Activated CD8-positive, alpha-beta T cell treated with anti-CD3 and anti-CD28 coated beads, Interleukin-2, amount 10 ng/mL, durations not matched to agents 7 days and 5 days (primary cell): ENCODE results near the gene AGAP6. TPM values are rescaled to one million over a fixed set of nuclear protein-coding genes. Genes with fewer than 3 reads are reported as not detected.
"Not testable (repeated sequence)": the region's sequence is repeated elsewhere in the genome, so short reads cannot be mapped to it uniquely, and the experiment has no call there.

ENCODE experiments used
- ATAC-seq: fragments of 150-1000 bp; cut with Tn5 transposase; one replicate; pipeline ENCODE4 v1.10.0; 2021; ENCODE audit warnings: moderate library complexity
- CTCF ChIA-PET: fragments of 350-600 bp; sonication (Branson Sonifier 250); formaldehyde crosslinking; loops from one replicate; lab custom pipeline; 2021; ENCODE audit warnings: antibody characterized with exemption; lab: Charles Lee
- POLR2A ChIA-PET: fragments of 350-600 bp; sonication (Branson Sonifier 250); formaldehyde crosslinking; loops from one replicate; lab custom pipeline; 2021; ENCODE audit warnings: antibody characterized with exemption; lab: Charles Lee
- DNase-seq: peaks from one replicate; pipeline ENCODE4 v3.0.0-alpha.2; 2020
- H3K27ac Mint-ChIP-seq: one replicate; pipeline ENCODE4 v1.8.0; 2021; ENCODE audit warnings: mild to moderate bottlenecking, mixed read lengths
- H3K27me3 Mint-ChIP-seq: one replicate; pipeline ENCODE4 v1.8.0; 2021; ENCODE audit warnings: low read depth, mixed read lengths
- H3K36me3 Mint-ChIP-seq: one replicate; pipeline ENCODE4 v1.8.0; 2021; ENCODE audit warnings: low read depth, mixed read lengths
- H3K4me1 Mint-ChIP-seq: one replicate; pipeline ENCODE4 v1.8.0; 2021; ENCODE audit warnings: low read depth, mixed read lengths
- H3K4me3 Mint-ChIP-seq: one replicate; pipeline ENCODE4 v1.8.0; 2021; ENCODE audit warnings: mild to moderate bottlenecking, mixed read lengths
- H3K9me3 Mint-ChIP-seq: one replicate; pipeline ENCODE4 v1.8.0; 2022; ENCODE audit warnings: mixed read lengths; ENCODE audit not compliant: insufficient read depth
- total RNA-seq, 2 experiments: library from RNA; stranded (reverse); gene quantifications; one replicate each; pipeline ENCODE4 v1.2.3, GENCODE V29; 2021

AGAP6 gene
- total RNA-seq, 2 experiments from 2014 or later: 14.1 to 16.7 TPM

- Mint-ChIP-seq H3K36me3 (no peaks in the 10 kb centered on the region), H3K27ac (no peak overlapping the region), H3K4me3 (no peak overlapping the region), H3K9me3 (no peaks in the 10 kb centered on the region), H3K27me3 (peaks cover 8% of the 10 kb centered on the region), H3K4me1 (no peaks in the 10 kb centered on the region)
- POLR2A ChIA-PET: no interaction called here
- CTCF ChIA-PET: no interaction called here
- DNase-seq (no peak), ATAC-seq (no peak)
Observed at GRCh38 chr10:50033481-50033880, 45.3 kb downstream of the AGAP6 start.

DNA sequence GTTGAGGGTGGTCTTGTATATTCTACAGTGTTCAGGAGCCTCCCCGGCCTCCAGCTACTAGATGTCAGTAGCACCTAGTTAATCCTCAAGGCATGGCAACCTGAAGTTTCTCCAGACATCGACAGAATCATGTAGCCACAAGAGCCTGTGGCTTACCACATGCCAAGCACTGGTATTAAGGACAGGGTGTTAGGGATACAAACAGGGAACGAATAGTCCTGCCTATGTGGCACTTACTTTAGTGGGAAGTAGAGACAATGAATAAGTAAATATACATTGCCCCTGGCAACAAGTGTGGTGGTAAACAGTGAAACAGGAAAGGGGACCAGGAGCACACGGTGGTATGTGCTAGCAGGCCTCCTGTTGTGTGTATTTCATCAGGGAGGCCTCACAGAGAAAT is 47.1 kb downstream of the AGAP6 start:
- H3K9me3 Mint-ChIP-seq, CTCF ChIA-PET, H3K4me1 Mint-ChIP-seq, H3K36me3 Mint-ChIP-seq, ATAC-seq, POLR2A ChIA-PET, DNase-seq, H3K27ac Mint-ChIP-seq, H3K27me3 Mint-ChIP-seq, H3K4me3 Mint-ChIP-seq: not testable (repeated sequence)

- CTCF ChIA-PET: interaction anchor here (1.2 kb wide), 1 partner anchor 450 kb away, joined by 3 read pairs; no protein-coding TSS in a partner anchor
Observed at GRCh38 chr10:50044941-50045664, 56.9 kb downstream of the AGAP6 start.

GRCh38 chr10:50046457-50046856 is 58.3 kb downstream of the AGAP6 start:
- DNase-seq, H3K36me3 Mint-ChIP-seq, H3K27ac Mint-ChIP-seq, H3K27me3 Mint-ChIP-seq, H3K4me3 Mint-ChIP-seq, H3K9me3 Mint-ChIP-seq, POLR2A ChIA-PET, ATAC-seq, CTCF ChIA-PET, H3K4me1 Mint-ChIP-seq: not testable (repeated sequence)

More at GRCh38 chr10:50044941-50045664, 56.9 kb downstream of the AGAP6 start:
- ATAC-seq (no peak), DNase-seq (no peak)
- no peaks in the 10 kb centered on the region for H3K4me1 Mint-ChIP-seq
- H3K4me3 Mint-ChIP-seq: no peak overlapping the region
- no peak overlapping the region for H3K27ac Mint-ChIP-seq
- no peaks in the 10 kb centered on the region for H3K9me3 Mint-ChIP-seq
- POLR2A ChIA-PET: no interaction called here
- no peaks in the 10 kb centered on the region for H3K36me3 Mint-ChIP-seq
- H3K27me3 Mint-ChIP-seq: no peaks in the 10 kb centered on the region

DNA sequence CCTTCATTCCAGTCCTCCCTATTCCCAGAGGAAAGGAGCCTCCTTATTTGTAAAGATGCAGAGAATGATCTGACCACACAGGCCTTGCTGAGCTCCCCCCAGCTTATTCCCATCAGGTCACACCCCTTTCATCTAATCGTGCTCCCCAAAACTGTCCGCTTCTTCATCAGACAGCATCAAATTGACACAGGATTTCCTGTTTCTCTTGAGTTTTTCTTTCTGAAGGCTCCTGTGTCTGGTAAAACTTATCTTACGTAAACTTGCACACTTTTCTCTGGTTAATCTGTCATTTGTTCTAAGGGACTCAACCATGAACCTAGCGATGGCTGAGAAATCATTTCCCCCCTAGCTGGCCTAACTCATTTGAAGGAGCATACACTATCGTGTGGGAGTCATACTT is 59.4 kb downstream of the AGAP6 start:
- POLR2A ChIA-PET, H3K4me3 Mint-ChIP-seq, H3K36me3 Mint-ChIP-seq, H3K4me1 Mint-ChIP-seq, H3K27ac Mint-ChIP-seq, H3K9me3 Mint-ChIP-seq, CTCF ChIA-PET, ATAC-seq, DNase-seq, H3K27me3 Mint-ChIP-seq: not testable (repeated sequence)

DNA sequence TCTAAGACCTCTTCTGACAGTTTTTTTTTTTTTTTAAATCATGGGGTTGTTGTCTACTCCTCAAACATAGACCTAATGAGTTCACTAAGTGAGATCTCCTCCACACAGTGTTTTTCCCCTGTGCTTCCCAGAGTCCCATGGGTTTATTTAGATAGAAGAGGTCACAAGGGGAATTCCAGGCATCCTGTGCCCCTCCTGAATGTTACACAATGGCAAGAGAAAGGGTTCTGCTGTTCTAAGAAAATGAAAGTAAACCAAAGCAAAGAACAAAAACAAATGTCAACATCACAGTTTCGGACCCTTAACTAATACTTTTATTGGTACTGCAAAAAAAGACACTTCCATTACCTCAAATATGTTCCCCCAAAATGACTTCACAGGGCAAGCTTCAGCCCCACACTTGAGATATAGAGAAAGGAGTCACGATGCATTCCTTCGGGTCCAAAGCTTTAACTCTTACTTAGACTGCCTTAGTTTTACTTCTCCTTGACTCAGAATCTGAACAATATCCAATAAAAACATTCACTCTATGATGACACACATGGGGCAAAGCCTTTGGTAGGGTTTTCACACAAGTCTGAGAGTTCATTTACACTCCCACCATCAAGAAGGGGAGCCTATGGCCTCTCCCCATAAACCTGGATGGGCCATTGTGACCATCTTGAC is 63.9 kb downstream of the AGAP6 start:
- DNase-seq, CTCF ChIA-PET, H3K27me3 Mint-ChIP-seq, H3K4me1 Mint-ChIP-seq, POLR2A ChIA-PET, H3K4me3 Mint-ChIP-seq, ATAC-seq, H3K27ac Mint-ChIP-seq, H3K9me3 Mint-ChIP-seq, H3K36me3 Mint-ChIP-seq: not testable (repeated sequence)

GRCh38 chr10:50052778-50053376 is 64.7 kb downstream of the AGAP6 start:
- H3K27me3 Mint-ChIP-seq, H3K4me1 Mint-ChIP-seq, ATAC-seq, H3K9me3 Mint-ChIP-seq, H3K36me3 Mint-ChIP-seq, H3K27ac Mint-ChIP-seq, CTCF ChIA-PET, H3K4me3 Mint-ChIP-seq, POLR2A ChIA-PET, DNase-seq: not testable (repeated sequence)

GRCh38 chr10:50055494-50056292 is 67.5 kb downstream of the AGAP6 start:
- ATAC-seq: not testable (repeated sequence)

GRCh38 chr10:50056654-50057053 is 68.4 kb downstream of the AGAP6 start:
- H3K36me3 Mint-ChIP-seq, POLR2A ChIA-PET, DNase-seq, H3K27ac Mint-ChIP-seq, H3K4me1 Mint-ChIP-seq, H3K4me3 Mint-ChIP-seq, H3K9me3 Mint-ChIP-seq, H3K27me3 Mint-ChIP-seq, CTCF ChIA-PET, ATAC-seq: not testable (repeated sequence)

More at GRCh38 chr10:50055494-50056292, 67.5 kb downstream of the AGAP6 start:
- H3K4me3 Mint-ChIP-seq, DNase-seq, H3K27ac Mint-ChIP-seq, CTCF ChIA-PET, H3K27me3 Mint-ChIP-seq, H3K36me3 Mint-ChIP-seq, H3K9me3 Mint-ChIP-seq, H3K4me1 Mint-ChIP-seq, POLR2A ChIA-PET: not testable (repeated sequence)

DNA sequence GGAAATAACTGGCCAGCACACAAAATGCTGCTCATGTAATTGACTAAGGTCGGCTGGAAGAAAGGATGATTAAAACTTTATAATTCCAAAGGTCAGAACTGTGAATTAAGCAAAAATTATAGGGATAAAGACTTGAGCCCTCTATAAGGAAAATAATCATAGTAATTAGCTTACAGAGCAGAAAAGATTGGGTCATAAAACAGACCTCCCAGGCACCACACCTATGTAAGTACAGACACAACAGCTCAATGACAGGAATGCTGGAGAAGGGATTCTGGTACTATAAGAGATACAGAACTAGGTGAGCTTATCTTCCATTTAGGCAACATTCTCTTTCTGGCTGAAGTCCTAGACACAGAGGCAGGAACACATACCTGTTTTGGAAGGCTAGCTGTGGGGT is 70.5 kb downstream of the AGAP6 start:
- ATAC-seq, POLR2A ChIA-PET, H3K27ac Mint-ChIP-seq, CTCF ChIA-PET, H3K9me3 Mint-ChIP-seq, H3K4me1 Mint-ChIP-seq, H3K4me3 Mint-ChIP-seq, H3K36me3 Mint-ChIP-seq, H3K27me3 Mint-ChIP-seq, DNase-seq: not testable (repeated sequence)

DNA sequence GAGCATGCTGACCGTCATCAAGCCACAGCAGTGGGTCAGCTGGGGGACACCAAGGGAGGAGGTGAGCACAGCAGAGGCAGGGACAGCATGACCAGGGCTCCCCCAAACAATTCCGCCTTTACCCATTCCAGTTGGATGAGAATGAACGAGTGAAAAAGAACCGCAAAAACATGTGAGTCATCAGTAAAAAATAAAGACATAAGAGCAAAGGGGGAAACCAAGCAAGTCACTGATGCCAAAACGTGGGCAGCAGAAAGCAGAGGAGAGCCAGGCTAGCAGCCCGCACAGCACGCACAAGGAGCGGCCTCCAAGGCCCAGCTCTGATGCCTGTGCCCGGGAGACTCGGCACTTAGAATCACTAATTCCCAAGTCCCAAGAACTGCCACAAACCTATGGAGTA is 71.7 kb downstream of the AGAP6 start:
- POLR2A ChIA-PET, DNase-seq, H3K9me3 Mint-ChIP-seq, H3K27me3 Mint-ChIP-seq, H3K36me3 Mint-ChIP-seq, H3K4me3 Mint-ChIP-seq, H3K4me1 Mint-ChIP-seq, CTCF ChIA-PET, ATAC-seq, H3K27ac Mint-ChIP-seq: not testable (repeated sequence)
